ENCODE data around the gene COL20A1.

The COL20A1 gene

GRCh38 chr20:63350597-63351325 lies 57.8 kb downstream of the COL20A1 start:
- DNase-seq (ENCODE audit: low read depth) = no peak

GRCh38 chr20:63351326-63351700 lies 58.3 kb downstream of the COL20A1 start:
- no peak for DNase-seq (ENCODE audit: low read depth)

- no peak for DNase-seq (ENCODE audit: low read depth)
Measured at GRCh38 chr20:63351811-63352591, 59.0 kb downstream of the COL20A1 start.

GRCh38 chr20:63352811-63353221 lies 59.8 kb downstream of the COL20A1 start:
- no peak for DNase-seq (ENCODE audit: low read depth)

GRCh38 chr20:63354636-63355350 lies 61.8 kb downstream of the COL20A1 start:
- no peak for DNase-seq (ENCODE audit: low read depth)

GRCh38 chr20:63355781-63356295 lies 62.9 kb downstream of the COL20A1 start:
- DNase-seq (ENCODE audit: low read depth) = no peak

GRCh38 chr20:63356511-63356910 lies 63.5 kb downstream of the COL20A1 start:
- DNase-seq (ENCODE audit: low read depth) = no peak

GRCh38 chr20:63356931-63357879 lies 64.2 kb downstream of the COL20A1 start:
- DNase-seq (ENCODE audit: low read depth) = no peak

GRCh38 chr20:63357921-63358905 lies 65.2 kb downstream of the COL20A1 start:
- no peak for DNase-seq (ENCODE audit: low read depth)

GRCh38 chr20:63359164-63359934 lies 66.4 kb downstream of the COL20A1 start:
- no peak for DNase-seq (ENCODE audit: low read depth)

GRCh38 chr20:63359937-63360849 lies 67.2 kb downstream of the COL20A1 start:
- DNase-seq (ENCODE audit: low read depth) = no peak

- DNase-seq (ENCODE audit: low read depth) = no peak
Measured at GRCh38 chr20:63360850-63361518, 68.0 kb downstream of the COL20A1 start, which contains the start of gene CHRNA4. Gene CHRNA4 (minus strand): TSS chr20:63361349. CDS start chr20:63361165, 184 bp downstream.

GRCh38 chr20:63361519-63362435 lies 68.8 kb downstream of the COL20A1 start:
- no peak for DNase-seq (ENCODE audit: low read depth)

GRCh38 chr20:63362436-63363009 lies 69.5 kb downstream of the COL20A1 start:
- DNase-seq (ENCODE audit: low read depth) = no peak

- DNase-seq (ENCODE audit: low read depth) = no peak
Measured at GRCh38 chr20:63363013-63363957, 70.3 kb downstream of the COL20A1 start.

All from CMK (cell line).